ENCODE measurements around the gene SDHA.

Gene SDHA

GRCh38 chr5:192691-192969, 25.5 kb upstream of the SDHA start:
- Histone ChIP-seq H3K4me3 (ENCODE audit: low read depth, low read length) (no peak overlapping the region), H3K36me3 (ENCODE audit: control insufficient read depth in 2 of 2, insufficient read depth in 1 of 2, low read length in 2 of 2) (no peaks in the 10 kb centered on the region), H3K9me3 (ENCODE audit: control insufficient read depth, insufficient read depth, low read depth, low read length) (no peaks in the 10 kb centered on the region), H3K4me1 (ENCODE audit: control insufficient read depth, insufficient read depth, low read length) (peaks cover 4% of the 10 kb centered on the region), H3K27ac (ENCODE audit: extremely low read depth, low read depth, low read length) (no peak overlapping the region)
- ChIA-PET CTCF (interaction anchor here (0.6 kb wide), 1 partner anchor 233 kb away, joined by 3 read pairs; no protein-coding TSS in a partner anchor), POLR2A (no interaction called here)
- TF ChIP-seq ZNF274 (IDR thresholded peaks at IDR 0.05; ENCODE audit: low read length) (no peak), ZNF274 (tag by site-specific recombination; IDR thresholded peaks at IDR 0.05; ENCODE audit: borderline replicate concordance) (no peak), ZNF791 (tag by site-specific recombination; IDR thresholded peaks at IDR 0.05) (no peak), KLF10 (tag by site-specific recombination; IDR thresholded peaks at IDR 0.05) (no peak), BCL6B (tag by site-specific recombination; IDR thresholded peaks at IDR 0.05) (no peak), WT1 (tag by site-specific recombination; IDR thresholded peaks at IDR 0.05) (no peak), SCRT2 (tag by site-specific recombination; IDR thresholded peaks at IDR 0.05) (no peak)

GRCh38 chr5:192970-193831, 24.9 kb upstream of the SDHA start:
- H3K27ac ChIP-seq (ENCODE audit: extremely low read depth, low read depth, low read length) = no peak overlapping the region
- H3K4me1 ChIP-seq (ENCODE audit: control insufficient read depth, insufficient read depth, low read length) = peaks cover 3% of the 10 kb centered on the region
- H3K4me3 ChIP-seq (ENCODE audit: low read depth, low read length) = no peak overlapping the region
- H3K36me3 ChIP-seq (ENCODE audit: control insufficient read depth in 2 of 2, insufficient read depth in 1 of 2, low read length in 2 of 2) = no peaks in the 10 kb centered on the region
- POLR2A ChIA-PET = no interaction called here
- CTCF ChIA-PET = interaction anchor here (0.6 kb wide), 1 partner anchor 233 kb away, joined by 3 read pairs; no protein-coding TSS in a partner anchor
- TF ChIP-seq PATZ1 (tag by site-specific recombination; IDR thresholded peaks at IDR 0.05) = 0 out of 2 replicates have a peak, but pooled peaks have one; percentile 22
- TF ChIP-seq GLIS2 (tag by site-specific recombination; IDR thresholded peaks at IDR 0.05) = peak; percentile 42; the same call in 1 of the 2 replicates
- TF ChIP-seq HIC1 (tag by site-specific recombination; IDR thresholded peaks at IDR 0.05) = 0 out of 2 replicates have a peak, but pooled peaks have one; percentile 34
- TF ChIP-seq ZNF23 (tag by site-specific recombination; IDR thresholded peaks at IDR 0.05; ENCODE audit: borderline replicate concordance) = no peak
- H3K9me3 ChIP-seq (ENCODE audit: control insufficient read depth, insufficient read depth, low read depth, low read length) = no peaks in the 10 kb centered on the region

- Histone ChIP-seq H3K36me3 (ENCODE audit: control insufficient read depth in 2 of 2, insufficient read depth in 1 of 2, low read length in 2 of 2) (no peaks in the 10 kb centered on the region), H3K9me3 (ENCODE audit: control insufficient read depth, insufficient read depth, low read depth, low read length) (no peaks in the 10 kb centered on the region), H3K27ac (ENCODE audit: extremely low read depth, low read depth, low read length) (no peak overlapping the region), H3K4me3 (ENCODE audit: low read depth, low read length) (no peak overlapping the region), H3K4me1 (ENCODE audit: control insufficient read depth, insufficient read depth, low read length) (no peaks in the 10 kb centered on the region)
- ChIA-PET POLR2A (interaction anchor here (1.4 kb wide), 1 partner anchor 24 kb away, joined by 4 read pairs; the partner anchor contains the start of genes CCDC127 and SDHA), CTCF (interaction anchor here (0.5 to 0.7 kb wide), 2 partner anchors 53 to 146 kb away, joined by 3 read pairs; no protein-coding TSS in a partner anchor)
- TF ChIP-seq SP7 (tag by site-specific recombination; IDR thresholded peaks at IDR 0.05) (no peak), ZNF18 (tag by site-specific recombination; IDR thresholded peaks at IDR 0.05) (no peak), ZNF184 (tag by site-specific recombination; IDR thresholded peaks at IDR 0.05) (no peak), ZNF558 (tag by site-specific recombination; IDR thresholded peaks at IDR 0.05) (no peak), ZNF473 (tag by site-specific recombination; IDR thresholded peaks at IDR 0.05) (no peak), ZNF350 (tag by site-specific recombination; IDR thresholded peaks at IDR 0.05) (no peak), ZNF621 (tag by site-specific recombination; IDR thresholded peaks at IDR 0.05) (no peak), ZNF280C (tag by site-specific recombination; IDR thresholded peaks at IDR 0.05) (no peak), ZSCAN23 (tag by site-specific recombination; IDR thresholded peaks at IDR 0.05) (no peak)
These were observed 24.0 kb upstream of the SDHA start for GRCh38 chr5:194102-194501.
